Left colon (tissue), 2 donors: Measurements from ENCODE around the gene CEMIP2. TPM values are rescaled to one million over a fixed set of nuclear protein-coding genes. Genes with fewer than 3 reads are reported as not detected.

Experiments used
- ATAC-seq: fragments of 200-7000 bp; cut with Tn5 transposase; one replicate; pipeline ENCODE4 v1.9.1; 2020; ENCODE audit warnings: mild to moderate bottlenecking, moderate library complexity
- DNase-seq, 2 donors: peaks; one replicate each; pipeline ENCODE4 v3.0.0-alpha.2; 2020
- intact Hi-C, 2 donors: fragments of 100-400 bp; cut with DNase I in 1 of 2; cut with micrococcal nuclease in 1 of 2; formaldehyde crosslinking; loops; one replicate each; pipeline versions ENCODE4 v1.11.2 to v1.14.0; 2022; cut with DNase I, micrococcal nuclease
- total RNA-seq, 2 donors: library from RNA; stranded (reverse); fragmentation: NEBNext Ultra II Directional; extraction: Animal tissue kit (Norgen Biotek cat#: 25700); gene quantifications; one replicate each; pipeline ENCODE4 v1.2.1, GENCODE V29; 2021
- donor health status: DM: no; HTN: no; CAD: no.
- donor health status: DM: yes; HTN: yes; CAD: no.

CEMIP2 gene
- total RNA-seq, 2 donors from 2014 or later: 97.7 to 106 TPM

DNA sequence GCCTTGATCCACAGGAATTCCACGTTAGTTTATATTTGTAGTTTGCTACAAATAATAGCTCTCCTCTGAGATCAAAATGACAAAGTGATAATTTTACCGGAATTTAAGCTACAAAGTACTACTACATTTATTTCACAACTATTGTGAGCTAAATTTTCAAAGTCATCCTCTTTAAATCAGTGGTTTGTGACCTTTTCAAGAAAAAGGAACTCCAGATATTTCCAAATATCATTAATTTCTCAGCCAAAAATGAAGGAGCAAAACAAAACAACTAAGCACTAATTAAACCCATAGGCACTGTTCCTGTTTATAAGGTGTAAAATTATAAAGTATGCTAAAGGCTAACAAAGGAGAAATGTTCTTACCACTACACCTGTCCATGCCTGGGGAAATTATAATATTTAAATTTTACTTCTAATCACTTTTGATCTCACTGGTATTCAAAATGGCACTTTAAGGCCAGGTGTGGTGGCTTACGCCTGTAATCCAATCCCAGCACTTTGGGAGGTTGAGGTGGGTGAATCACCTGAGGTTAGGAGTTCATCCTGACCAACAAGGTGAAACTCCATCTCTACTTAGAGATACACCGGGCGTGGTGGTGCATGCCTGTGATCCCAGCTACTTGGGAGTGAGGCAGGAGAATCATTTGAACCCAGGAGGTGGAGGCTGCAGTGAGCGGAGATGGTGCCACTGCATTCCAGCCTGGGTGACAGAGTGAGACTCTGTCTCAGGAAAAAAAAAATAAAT lies 77.5 kb downstream of the CEMIP2 start:
- DNase-seq: no peak
- intact Hi-C loops: no loop called here
- peak; percentile 34 for ATAC-seq

DNA sequence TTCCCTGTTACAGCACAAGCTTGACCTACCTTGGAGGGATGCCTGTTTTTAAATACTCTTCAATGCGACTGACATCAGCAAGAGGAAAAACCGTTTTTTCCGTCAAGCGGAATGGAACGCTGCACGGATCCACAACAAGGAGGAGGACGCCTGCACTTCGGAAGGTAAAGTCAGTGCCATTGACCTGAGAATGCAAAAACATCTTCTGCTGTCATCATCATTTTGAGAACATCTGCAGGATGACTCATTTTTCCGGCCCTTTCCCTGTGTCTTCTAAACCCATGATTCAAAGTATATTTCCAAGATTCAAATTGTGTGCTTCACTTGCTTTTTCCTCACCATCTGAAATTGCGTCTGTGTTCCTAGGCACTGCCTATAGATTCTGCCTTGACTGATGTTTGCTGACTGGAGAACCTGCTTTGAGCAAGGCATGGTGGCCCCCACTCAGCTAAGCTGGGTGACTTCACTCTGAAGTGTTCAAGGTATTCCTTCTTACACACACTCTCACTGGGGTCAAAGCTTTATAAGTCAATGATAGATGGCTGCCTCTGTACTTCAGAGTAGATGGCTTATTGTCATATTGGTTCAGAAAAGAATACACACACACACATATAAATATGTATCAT lies 78.1 kb downstream of the CEMIP2 start:
- no peak for ATAC-seq
- DNase-seq: no peak
- intact Hi-C loops: no loop called here

DNA sequence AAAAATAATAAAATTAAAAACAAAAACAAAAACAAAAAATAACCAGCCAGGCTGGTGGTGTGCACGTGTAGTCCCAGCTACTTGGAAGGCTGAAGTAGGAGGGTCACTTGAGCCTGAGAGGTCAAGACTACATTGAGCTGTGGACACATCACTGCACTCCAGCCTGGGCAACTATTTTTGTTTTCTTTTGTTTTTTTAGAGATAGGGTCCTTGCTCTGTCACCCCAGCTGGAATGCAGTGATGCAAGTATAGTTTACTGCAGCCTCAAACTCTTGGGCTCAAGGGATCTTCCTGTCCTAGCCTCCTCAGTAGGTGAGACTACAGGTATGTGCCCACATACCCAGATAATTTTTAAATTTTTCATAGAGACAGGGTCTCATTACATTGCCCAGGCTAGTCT lies 80.6 kb downstream of the CEMIP2 start:
- intact Hi-C loops: no loop called here
- no peak for ATAC-seq
- no peak for DNase-seq

DNA sequence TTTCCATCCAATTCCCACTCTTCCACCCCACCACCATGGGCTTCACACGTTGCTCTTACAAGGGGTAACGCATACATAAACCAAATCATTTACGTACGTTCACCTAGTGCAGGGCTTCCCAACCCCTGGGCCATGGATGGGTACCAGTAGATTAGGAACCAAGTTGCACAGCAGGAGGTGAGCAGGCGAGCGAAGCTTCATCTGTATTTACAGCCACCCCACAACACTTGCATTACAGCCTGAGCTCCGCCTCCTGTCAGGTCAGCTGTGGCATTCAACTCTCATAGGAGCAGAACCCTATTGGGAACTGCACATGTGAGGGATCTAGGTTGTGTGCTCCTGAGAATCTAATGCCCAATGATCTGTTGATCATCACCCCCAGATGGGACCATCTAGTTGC lies 82.3 kb downstream of the CEMIP2 start:
- ATAC-seq (no peak), DNase-seq (no peak)
- intact Hi-C loops: no loop called here

DNA sequence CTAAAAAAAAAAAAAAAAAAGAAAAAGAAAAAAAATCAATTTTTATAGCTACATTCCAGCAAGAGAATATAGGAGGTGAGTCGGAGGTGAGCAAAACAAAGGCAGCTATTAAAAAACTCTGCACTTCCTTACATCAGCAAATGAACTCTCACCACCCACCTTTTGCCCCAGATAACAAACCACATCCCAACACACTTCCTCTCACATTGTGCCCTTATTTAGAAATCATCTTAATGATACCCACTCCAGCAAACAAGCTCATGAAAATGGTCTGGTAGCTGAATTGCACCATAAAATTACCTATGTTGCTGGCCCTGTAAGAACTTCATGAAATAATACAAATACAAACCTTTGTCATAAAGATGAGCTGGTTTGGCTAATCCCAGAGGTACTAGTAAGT lies 82.9 kb downstream of the CEMIP2 start:
- ATAC-seq: peak; percentile 76
- intact Hi-C loops: no loop called here

DNA sequence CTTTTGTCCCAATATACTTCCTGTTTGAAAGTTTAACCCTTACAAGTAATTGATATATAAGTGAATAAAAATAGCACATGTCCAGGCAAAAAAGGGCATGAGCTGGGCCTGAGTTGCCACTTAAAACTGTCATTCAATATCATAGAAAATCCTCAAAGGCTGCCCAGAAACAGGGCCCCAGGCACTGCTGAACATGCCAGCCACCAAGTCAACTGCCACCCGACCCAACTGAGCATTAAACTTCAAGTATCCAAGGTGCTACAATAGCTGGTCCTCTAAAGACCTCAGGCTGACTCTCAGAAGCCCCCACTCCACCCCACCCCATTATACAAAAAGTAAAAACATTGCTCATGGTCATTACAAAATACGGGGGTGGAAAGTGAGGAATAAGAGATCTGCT lies 83.7 kb downstream of the CEMIP2 start:
- DNase-seq (no peak), ATAC-seq (no peak)
- intact Hi-C loops: no loop called here

More for the DNA sequence above, 82.9 kb downstream of the CEMIP2 start:
- DNase-seq: no peak

DNA sequence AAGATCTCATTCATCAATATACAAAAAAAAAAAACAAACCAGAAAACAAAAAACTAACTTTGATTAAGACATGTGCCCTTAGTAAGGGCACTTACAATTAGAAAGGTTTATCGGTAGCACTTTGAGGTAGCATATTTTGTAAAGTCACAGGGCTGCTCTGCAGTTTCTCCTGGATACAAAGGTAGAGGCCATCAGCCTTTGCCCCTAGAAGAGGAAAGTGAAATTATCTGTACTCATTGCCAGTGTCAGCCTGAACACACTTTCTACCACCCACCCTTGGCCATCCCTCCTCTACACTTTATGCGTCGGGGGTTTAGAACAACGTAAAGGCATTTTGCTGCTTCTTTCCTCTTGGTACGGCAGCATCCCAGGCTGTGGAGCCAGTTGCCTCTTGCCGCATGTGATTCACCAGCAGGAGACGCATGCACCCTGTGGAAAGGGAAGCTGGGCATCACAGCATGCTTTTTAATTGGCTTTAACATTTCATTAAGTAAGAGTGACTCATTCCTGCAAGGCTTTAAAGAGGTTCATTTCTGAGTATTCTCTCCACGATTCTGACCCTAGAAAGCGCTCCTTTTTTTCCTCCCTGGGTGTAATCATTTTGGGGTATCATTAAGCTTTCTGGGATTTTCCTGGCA lies 84.6 kb downstream of the CEMIP2 start:
- intact Hi-C loops: no loop called here
- DNase-seq: no peak
- ATAC-seq: no peak

DNA sequence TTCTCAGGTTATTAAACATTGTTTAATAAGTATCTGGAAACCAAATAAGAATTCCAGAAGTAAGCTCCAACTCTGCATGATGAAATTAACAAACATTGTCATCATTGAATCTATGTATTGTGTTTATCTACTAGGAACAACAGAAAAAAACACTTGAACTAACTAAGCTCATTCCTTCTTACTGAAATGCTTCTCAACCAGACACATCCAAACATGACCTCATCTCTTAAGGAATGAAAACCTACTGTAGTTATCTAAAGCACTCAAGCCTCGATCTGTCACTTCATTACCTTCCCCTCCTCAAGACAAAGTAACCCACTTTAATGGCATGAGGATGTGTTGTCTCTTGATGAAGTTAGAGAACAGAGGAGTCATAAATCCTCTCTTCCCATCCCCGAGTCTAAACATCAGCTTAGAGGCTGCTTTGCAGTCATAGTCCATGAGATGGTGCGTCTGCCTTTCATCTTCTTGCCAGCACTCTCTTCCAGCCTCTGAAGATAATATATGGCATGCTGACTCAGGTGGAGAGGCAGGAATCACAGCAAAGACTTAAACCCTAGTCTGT lies 86.5 kb downstream of the CEMIP2 start:
- ATAC-seq (peak; percentile 51), DNase-seq (no peak)
- intact Hi-C loops: no loop called here

DNA sequence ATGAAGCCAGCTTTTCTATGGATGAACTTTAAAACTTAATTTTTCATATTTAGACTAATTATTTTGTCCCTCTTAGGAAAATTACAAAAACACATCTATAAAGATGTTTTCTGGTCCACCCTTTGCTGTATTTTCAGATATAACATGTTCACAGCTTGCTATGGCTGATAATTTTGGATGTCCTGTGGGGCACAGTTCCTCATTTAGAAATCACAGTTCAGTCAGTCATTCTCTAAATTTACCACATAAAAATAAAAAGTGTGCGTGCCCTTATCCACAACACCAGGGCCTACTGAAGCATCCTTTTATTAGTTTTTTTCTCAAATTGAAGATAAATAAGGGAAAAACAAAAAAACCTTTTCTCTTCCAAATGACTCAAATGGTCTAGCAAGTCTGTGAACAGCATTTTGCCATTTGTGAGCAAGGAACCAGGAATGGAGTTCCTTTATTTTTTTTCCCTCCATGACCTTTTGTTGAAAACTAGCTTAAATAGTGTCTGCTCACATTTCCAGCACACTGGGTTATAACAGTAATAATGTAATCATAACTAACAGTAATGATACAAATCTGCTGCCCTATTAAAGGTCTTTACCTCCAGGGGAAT lies 87.1 kb downstream of the CEMIP2 start:
- DNase-seq (no peak), ATAC-seq (no peak)
- intact Hi-C loops: no loop called here

DNA sequence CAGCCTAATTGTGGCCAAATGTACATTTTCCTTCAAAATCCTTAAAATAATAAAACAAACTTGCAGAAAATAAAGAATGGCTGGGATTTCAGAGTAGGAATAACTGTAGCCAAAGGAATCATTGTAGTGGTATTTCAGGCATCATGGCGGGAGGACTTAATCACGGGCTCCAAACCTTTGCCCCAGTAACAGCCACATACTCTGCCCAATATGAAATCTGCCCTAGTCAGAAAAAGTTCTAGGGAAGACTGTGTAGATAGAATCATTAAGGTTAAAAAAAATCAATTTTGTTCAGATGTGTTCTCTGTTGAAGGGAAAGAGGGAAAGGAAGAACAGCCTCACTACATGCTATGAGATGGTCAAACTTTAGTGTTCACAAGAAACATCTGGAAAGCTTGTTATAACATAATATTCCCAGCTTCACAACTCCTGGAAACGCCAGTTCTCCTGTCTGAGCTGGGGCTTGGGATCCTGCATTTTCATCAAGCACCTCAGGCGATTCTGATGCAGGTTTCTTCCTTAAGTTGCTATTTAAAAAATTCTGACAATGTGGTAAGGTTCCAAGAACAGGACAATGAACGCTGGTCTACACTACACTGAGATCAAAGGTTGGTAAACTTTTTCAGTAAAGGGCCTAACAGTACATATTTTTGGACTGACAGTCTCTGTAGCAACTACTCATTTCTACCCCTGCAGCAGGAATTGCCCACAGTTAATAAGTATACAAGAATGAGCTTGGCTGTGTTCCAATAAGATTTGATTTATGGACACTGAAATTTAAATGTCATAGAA lies 87.9 kb downstream of the CEMIP2 start:
- intact Hi-C loops: no loop called here
- ATAC-seq (peak; percentile 47), DNase-seq (no peak)

DNA sequence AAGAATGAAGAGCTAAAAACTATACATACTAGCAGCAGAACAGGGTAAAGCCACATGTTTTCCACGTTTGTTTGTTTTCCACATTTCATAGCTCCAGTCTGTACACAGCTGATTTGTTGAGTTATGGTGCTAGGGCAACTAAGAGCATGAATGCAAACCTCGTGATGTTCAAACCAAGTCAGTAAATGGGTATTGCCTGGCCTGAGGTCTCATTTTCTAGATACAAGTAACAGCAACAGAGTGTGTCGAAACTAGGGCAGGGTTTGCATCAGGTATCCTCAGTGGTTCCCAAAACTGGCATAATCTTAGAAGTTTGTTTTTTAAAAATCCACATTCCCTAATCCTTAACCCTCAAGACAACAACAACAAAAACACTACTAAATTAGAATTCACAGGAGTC lies 89.3 kb downstream of the CEMIP2 start:
- DNase-seq: no peak
- intact Hi-C loops: no loop called here

DNA sequence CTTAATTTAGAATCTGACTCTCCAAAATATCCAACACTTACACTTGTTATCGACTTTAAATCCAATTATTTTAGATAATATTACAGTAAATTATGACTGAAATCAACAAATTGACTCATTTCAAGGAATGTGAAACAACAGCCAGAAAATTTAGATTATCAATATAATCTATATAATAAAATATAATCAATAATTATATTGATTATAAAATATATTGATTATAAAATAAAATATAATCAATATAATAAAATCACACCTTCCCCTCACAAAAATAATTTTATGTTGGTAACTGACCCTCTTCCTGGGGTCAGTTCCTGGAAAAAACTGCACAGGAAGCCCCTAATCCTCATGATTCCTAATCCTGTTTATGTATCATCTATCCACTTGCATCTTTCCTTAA lies 91.1 kb downstream of the CEMIP2 start:
- ATAC-seq (no peak), DNase-seq (no peak)
- intact Hi-C loops: no loop called here

More for the DNA sequence above, 89.3 kb downstream of the CEMIP2 start:
- ATAC-seq: no peak

DNA sequence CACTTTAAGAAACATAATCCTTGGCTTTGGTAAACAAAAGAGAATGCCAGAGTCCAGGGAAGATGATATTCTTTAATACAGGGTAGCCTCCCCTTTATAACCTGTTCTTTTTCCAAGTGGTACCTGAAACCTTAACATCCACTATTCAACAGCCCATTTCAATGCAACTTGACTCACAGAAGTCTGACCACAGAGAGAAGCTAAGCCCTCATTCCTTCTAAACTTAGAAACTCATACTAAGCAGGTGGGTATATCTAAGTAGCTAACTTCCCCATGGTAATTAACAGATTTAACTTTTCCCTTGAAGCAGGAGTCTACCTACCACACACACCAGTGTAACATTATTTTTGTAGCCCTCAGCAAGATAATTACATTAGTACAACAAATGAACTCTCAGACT lies 91.9 kb downstream of the CEMIP2 start:
- intact Hi-C loops: no loop called here
- ATAC-seq (no peak), DNase-seq (no peak)

DNA sequence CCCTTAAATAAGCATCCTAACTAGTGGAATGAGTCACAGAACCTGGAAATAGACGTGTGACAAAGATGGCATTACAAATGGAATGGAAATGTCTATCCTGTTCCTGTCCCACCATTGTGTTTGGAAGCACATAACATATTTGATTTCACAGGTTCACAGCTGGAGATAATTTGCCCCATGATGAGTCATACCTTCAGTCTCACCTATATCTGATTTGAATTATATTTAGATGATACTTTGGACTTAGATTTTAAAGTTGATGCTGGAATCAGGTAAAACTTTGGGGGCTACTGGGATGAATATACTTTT lies 92.5 kb downstream of the CEMIP2 start:
- peak; percentile 24 for ATAC-seq
- intact Hi-C loops: no loop called here
- no peak for DNase-seq

DNA sequence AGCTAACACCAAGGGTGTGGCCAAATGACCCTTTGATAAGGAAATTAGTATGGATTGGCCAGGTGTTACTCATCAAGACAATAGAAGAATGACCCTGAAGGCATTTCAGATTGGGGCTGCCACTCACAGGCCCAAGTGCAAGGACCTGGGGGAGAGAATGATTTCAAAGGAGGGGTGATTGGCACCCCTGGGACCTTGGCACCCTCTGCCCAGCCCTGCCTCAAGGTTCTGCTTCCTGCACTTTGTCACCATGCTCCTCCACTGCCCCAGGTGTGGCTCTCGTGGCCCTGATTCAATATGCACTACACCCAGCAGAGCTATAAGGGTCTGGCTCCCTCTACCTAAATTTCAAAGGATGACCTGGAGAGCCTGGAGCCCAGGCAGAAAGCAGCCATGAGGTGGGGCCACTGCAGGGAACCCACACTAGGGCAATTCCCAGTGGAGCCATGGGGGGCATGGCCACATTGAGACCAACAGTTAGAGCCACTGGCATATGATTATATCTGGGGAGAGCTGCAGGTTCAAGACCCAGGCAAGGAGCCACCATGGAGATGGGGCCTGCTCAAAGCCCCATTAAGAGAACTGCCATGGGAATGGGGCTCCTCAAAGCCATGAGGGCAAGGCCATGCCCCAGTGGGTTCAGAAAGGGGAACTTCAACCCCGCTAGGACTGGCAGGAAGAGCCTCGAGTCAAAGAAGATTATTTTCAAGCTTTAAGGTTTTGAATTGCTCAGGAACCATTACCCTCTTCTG lies 93.0 kb downstream of the CEMIP2 start:
- intact Hi-C loops: no loop called here
- peak; percentile 85 for ATAC-seq
- DNase-seq: peak; percentile 32 to 38

DNA sequence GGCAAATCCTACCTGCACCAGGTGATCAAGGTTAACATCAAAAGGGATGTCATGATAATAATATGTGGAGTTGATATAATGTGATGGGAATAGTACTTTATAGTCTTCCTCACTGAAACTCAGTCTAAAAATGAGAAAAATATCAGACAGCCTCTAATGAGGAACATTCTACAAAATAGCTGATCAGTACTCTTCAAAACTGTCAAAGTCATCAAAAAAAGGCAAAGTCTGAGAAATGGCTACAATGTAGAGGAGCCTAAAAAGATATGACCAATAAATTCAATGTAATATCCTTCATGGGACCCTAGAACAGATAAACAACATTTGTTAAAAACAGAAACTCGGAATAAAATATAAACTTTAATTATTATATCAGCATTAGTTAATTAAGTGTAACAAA lies 95.7 kb downstream of the CEMIP2 start:
- intact Hi-C loops: no loop called here
- no peak for DNase-seq
- ATAC-seq: no peak

DNA sequence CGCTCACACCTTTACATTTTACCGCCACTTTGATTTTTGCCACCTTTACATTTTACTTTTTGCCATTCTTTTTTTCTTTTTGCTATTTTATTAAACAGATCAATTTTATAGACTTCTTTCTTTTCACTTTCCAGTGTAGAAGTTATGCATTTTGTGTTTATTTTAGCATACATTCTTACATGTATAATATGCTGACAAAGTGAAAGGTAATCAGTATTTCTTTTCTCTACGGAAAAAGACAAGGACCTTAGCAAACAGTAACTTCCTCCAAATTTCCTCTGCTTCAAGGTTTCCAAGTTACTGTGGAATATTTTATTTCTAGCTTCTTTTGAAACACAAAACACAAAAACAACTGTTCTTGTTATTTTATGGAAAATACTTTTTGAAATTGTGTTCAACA lies 97.0 kb downstream of the CEMIP2 start:
- intact Hi-C loops: no loop called here
- DNase-seq: no peak
- ATAC-seq: no peak

DNA sequence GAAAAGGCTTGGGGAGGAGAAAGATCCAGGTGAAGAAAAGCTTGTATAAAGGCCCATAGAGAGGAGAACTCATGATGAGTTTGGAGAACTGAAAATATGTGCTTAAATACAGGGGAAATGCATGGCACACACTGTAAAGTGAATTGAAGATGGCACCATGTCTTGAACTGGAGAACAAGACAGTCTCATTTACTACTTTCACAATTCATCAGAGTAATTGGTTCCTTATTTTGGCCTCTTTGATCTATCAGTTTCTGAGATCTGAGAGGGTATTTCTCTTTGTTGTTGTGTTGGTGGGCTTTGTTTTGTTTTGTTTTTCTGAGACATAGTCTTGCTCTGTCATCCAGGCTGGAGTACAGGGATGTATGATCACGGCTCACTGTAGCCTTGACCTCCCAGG lies 98.2 kb downstream of the CEMIP2 start:
- intact Hi-C loops: no loop called here
- no peak for ATAC-seq
- DNase-seq: no peak
